NT2/D1 (cell line): ENCODE measurements around the gene RELB.

Source experiments
- SUZ12 ChIP-seq: IDR thresholded peaks from 2 replicates; pipeline ENCODE4 v1.6.1; 2011; ENCODE audit not compliant: insufficient read length, insufficient read depth; ENCODE audit errors: extremely low read depth
- YY1 ChIP-seq: IDR thresholded peaks from 2 replicates; pipeline ENCODE4 v1.6.1; 2011; ENCODE audit not compliant: insufficient read length, insufficient read depth
- ZNF274 ChIP-seq: IDR thresholded peaks from 2 replicates; pipeline ENCODE4 v1.6.1; 2011; ENCODE audit warnings: mild to moderate bottlenecking, low read depth, low read length

- TF ChIP-seq YY1 = no peak
- no peak for TF ChIP-seq ZNF274
- TF ChIP-seq SUZ12 = no peak
Measured at GRCh38 chr19:45009625-45010255, 8.5 kb downstream of the RELB start.
